Epithelial cell of esophagus (primary cell): ENCODE measurements around the gene PLXDC1.

Experiments
- DNase-seq: peaks from one replicate; pipeline ENCODE4 v3.0.0; 2010; ENCODE audit warnings: low read depth
- H3K4me3 ChIP-seq: 2 replicates; pipeline ENCODE4 v1.5.1; 2011; ENCODE audit warnings: mild to moderate bottlenecking, low read length, control low read depth
- CTCF ChIP-seq: IDR thresholded peaks from 2 replicates; pipeline ENCODE4 v1.5.1; 2011; ENCODE audit warnings: low read depth, mild to moderate bottlenecking, low read length, control low read depth, inconsistent platforms; ENCODE audit not compliant: insufficient read depth; ENCODE audit errors: missing control alignments

Gene PLXDC1

DNA sequence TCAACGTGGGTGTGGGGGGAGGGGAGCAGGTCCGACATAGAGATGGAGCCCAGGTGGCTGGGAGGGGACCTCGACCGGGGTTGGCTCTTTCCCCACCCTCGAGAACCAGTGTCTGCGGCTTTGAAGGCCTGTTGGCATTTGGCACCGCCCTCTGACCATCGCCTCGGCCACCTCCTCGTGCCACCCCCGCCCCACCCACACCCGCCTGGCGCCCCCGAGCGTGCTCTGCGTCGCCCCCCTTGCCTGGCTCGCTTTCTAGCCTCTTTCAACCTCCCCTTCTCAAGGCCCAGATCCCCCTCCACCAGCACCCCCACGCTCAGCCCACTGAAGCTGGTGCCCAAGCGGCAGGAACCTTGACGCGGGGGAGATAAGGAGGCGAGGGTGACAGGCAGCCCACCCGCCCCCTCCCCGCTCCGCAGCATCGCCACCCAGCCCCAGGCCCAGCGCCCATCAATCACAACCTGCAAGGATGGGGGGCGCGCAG, 45.4 kb upstream of the PLXDC1 start:
- no peak for DNase-seq
- TF ChIP-seq CTCF, result no peak
- H3K4me3 ChIP-seq, result peak overlapping the region; percentile 62

DNA sequence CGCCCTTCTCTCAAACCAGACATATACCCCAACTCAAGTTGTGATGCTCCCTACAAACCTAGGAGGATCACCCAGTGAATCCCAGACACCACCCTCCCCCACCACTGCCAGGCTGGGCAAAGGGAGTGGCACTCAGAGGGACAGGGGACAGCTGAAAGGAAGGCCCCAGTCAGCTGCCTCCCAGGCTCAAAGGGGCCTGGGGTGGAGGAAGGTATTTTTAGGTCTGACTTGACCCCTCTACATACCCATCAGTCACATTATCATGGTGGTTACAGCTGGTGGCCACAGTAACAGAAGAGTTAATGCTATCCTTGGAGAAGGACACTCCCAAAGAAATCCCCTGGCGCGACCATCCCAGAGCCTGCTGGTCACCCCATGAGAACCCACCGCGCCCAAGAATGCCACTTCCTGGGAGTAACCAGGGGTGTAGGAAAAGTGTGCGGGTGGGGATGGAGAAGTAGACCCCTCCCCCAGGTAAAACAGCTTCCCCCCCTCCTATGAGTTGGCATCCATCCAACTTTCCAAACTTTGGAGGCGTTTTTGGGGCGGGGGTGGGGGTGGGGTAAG, 44.9 kb upstream of the PLXDC1 start:
- peak overlapping the region; percentile 62 for H3K4me3 ChIP-seq
- no peak for TF ChIP-seq CTCF
- DNase-seq, result no peak

DNA sequence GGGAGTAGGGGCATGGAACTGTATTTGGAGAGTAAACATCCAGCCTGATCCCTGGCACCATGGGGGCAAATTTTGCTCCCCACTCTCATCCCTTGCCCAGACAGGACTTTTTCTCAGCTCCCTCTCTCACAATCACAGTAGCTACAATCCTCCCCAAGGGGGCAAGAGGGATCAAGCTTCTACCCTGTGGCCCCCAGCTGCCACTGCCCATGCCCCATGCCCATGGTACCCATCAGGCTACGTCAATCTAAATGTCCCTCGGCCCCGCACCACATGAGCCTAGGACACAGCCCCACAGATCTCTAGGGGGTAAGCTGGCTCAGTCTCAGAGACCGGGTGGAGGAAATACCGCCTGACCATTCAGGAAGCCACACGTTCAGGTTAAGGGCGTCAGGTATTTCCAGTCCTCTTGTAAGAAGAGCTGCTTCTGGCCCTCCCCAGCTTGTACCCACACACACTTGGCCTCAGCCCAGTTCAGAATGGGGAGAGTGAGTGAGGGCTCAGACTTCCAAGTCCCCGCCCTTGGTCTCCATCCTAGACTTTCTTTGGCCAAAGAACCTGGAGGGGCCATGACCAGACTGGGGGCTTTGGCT, 44.2 kb upstream of the PLXDC1 start:
- no peak for TF ChIP-seq CTCF
- no peak overlapping the region for H3K4me3 ChIP-seq
- peak; percentile 51 for DNase-seq

GRCh38 chr17:39194985-39195524, 43.6 kb upstream of the PLXDC1 start:
- H3K4me3 ChIP-seq, result no peak overlapping the region

DNA sequence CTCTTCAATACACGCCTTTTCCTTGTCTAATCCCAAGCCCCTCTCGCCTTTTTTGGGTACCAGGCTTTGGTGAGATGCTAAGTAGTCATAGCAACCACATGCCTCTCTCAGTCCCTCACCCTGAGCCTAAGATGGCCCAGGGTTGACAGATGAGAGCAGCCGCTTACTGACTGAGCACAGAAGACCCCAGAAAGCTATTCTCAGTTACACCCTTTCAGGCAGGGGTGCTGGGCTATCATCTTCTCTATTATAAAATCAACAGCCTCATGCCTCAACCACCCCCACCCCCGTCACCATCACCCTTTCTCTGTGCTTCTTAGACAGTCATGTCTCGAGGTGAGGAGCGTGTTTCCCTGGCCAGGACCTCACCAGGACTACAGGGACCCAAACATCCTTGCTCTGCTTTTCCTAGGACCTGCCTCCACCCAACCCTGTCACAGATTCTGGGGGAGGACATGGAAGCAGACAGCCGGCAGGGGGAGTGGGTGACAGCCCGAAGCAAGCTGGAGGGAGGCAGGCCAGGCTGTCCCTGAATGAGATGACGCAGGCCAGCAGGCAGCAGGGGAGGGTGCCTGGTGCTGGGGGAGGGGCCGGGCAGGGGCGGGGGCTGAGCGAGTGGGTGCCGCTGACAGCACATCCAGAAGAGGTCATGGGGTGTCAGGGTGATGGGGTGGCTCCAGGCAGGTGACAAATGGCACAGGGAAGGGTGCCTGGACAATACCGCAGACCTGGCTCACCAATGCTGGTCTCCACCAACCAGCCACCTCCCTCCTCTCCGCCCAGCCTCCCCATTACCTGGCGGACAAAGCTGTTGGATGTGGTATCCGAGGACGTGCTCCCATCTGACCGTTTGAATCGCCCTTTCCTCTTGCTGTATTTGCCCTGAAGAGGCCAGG, 42.9 kb upstream of the PLXDC1 start:
- peak; percentile 26 for TF ChIP-seq CTCF
- H3K4me3 ChIP-seq, result no peak overlapping the region
- no peak for DNase-seq

More at GRCh38 chr17:39194985-39195524, 43.6 kb upstream of the PLXDC1 start:
- TF ChIP-seq CTCF, result no peak
- DNase-seq, result no peak

DNA sequence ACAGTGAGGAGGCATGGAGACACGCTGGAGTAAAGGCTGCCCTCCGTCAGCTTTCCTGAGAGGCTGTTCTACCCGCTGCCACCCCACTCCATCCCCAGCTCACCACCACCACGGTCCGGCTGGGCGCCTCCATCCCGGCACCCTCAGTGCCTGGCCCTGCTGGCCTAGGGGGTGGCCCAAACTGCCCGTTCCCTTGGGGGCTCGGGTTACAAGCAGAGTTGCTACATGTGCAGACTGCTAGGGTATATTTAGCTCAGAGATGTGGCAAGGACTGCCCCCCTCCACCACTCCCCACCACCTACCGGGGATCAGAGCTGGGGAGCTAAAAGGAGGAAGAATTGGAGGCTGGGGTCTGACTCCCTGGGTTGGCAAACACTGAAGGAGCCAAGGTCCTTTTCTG, 41.9 kb upstream of the PLXDC1 start:
- no peak for TF ChIP-seq CTCF
- DNase-seq, result no peak

More for the DNA sequence above, 41.9 kb upstream of the PLXDC1 start:
- no peak overlapping the region for H3K4me3 ChIP-seq
